Astrocyte (in vitro differentiated cells and primary cell): ENCODE data around the gene PRDX3. TPM values are rescaled to one million over a fixed set of nuclear protein-coding genes. Genes with fewer than 3 reads are reported as not detected.

Experiments used
- DNase-seq: peaks from one replicate; pipeline ENCODE4 v3.0.0-alpha.2; 2010; ENCODE audit warnings: low read depth
- FAIRE-seq: peaks from 2 replicates; lab custom pipeline; 2011; peaks lifted over from hg19 to GRCh38; lab: Jason Lieb, UNC
- H2AFZ ChIP-seq: 2 replicates; pipeline ENCODE4 v1.6.0; 2012; ENCODE audit warnings: low read depth, low read length, inconsistent platforms
- H3K27ac ChIP-seq: 2 replicates; pipeline ENCODE4 v1.5.1; 2011; ENCODE audit warnings: low read depth, low read length, inconsistent platforms
- H3K27me3 ChIP-seq: 2 replicates; pipeline ENCODE4 v1.6.0; 2011; ENCODE audit warnings: low read length, inconsistent platforms; ENCODE audit not compliant: insufficient read depth
- H3K36me3 ChIP-seq: 2 replicates; pipeline ENCODE4 v1.5.1; 2011; ENCODE audit warnings: low read length, inconsistent platforms; ENCODE audit not compliant: insufficient read depth
- H3K4me1 ChIP-seq: 2 replicates; pipeline ENCODE4 v1.5.1; 2011; ENCODE audit warnings: low read length, inconsistent platforms; ENCODE audit not compliant: insufficient read depth
- H3K4me2 ChIP-seq: 2 replicates; pipeline ENCODE4 v1.6.0; 2012; ENCODE audit warnings: low read length, inconsistent platforms
- H3K4me3 ChIP-seq: 2 replicates; pipeline ENCODE4 v1.5.1; 2011; ENCODE audit warnings: low read depth, mild to moderate bottlenecking, low read length, inconsistent platforms; ENCODE audit not compliant: insufficient read depth
- H3K79me2 ChIP-seq: 2 replicates; pipeline ENCODE4 v1.6.0; 2012; ENCODE audit warnings: mild to moderate bottlenecking, low read length, inconsistent platforms; ENCODE audit not compliant: insufficient read depth
- H3K9ac ChIP-seq: 2 replicates; pipeline ENCODE4 v1.6.0; 2012; ENCODE audit warnings: mild to moderate bottlenecking, low read length, inconsistent platforms
- H3K9me3 ChIP-seq: 2 replicates; pipeline ENCODE4 v1.5.1; 2012; ENCODE audit warnings: low read depth, mild to moderate bottlenecking, low read length, inconsistent platforms; ENCODE audit not compliant: insufficient read depth
- H4K20me1 ChIP-seq: 2 replicates; pipeline ENCODE4 v1.6.0; 2012; ENCODE audit warnings: low read length, inconsistent platforms; ENCODE audit not compliant: insufficient read depth
- H3K27ac Mint-ChIP-seq: one replicate; pipeline ENCODE4 v1.8.0; 2021; ENCODE audit warnings: mild to moderate bottlenecking, mixed read lengths; ENCODE audit not compliant: unreplicated experiment
- H3K27me3 Mint-ChIP-seq: one replicate; pipeline ENCODE4 v1.8.0; 2021; ENCODE audit warnings: low read depth, mixed read lengths; ENCODE audit not compliant: unreplicated experiment
- H3K36me3 Mint-ChIP-seq: one replicate; pipeline ENCODE4 v1.8.0; 2021; ENCODE audit warnings: low read depth, mixed read lengths; ENCODE audit not compliant: unreplicated experiment
- H3K4me1 Mint-ChIP-seq: one replicate; pipeline ENCODE4 v1.8.0; 2021; ENCODE audit warnings: low read depth, mixed read lengths; ENCODE audit not compliant: unreplicated experiment
- H3K4me3 Mint-ChIP-seq: one replicate; pipeline ENCODE4 v1.8.0; 2021; ENCODE audit warnings: mild to moderate bottlenecking, moderate library complexity, mixed read lengths; ENCODE audit not compliant: unreplicated experiment
- H3K9me3 Mint-ChIP-seq: one replicate; pipeline ENCODE4 v1.8.0; 2021; ENCODE audit warnings: mild to moderate bottlenecking, mixed read lengths; ENCODE audit not compliant: unreplicated experiment
- EZH2 ChIP-seq: IDR thresholded peaks from 2 replicates; pipeline ENCODE4 v1.6.1; 2012; ENCODE audit warnings: mild to moderate bottlenecking, low read length, inconsistent platforms; ENCODE audit not compliant: insufficient read depth
- total RNA-seq: library from RNA; stranded (reverse); gene quantifications from 2 replicates; pipeline ENCODE4 v1.2.1, GENCODE V29; 2021
- TF ChIP-seq, protein P1 (sequence below): IDR thresholded peaks from 2 replicates; pipeline ENCODE4 v1.5.1; 2011; ENCODE audit warnings: low read depth, mild to moderate bottlenecking, inconsistent platforms, low read length, moderate library complexity; ENCODE audit not compliant: insufficient read depth

Gene PRDX3
- total RNA-seq, 1 donor from 2014 or later: 127 TPM

DNA sequence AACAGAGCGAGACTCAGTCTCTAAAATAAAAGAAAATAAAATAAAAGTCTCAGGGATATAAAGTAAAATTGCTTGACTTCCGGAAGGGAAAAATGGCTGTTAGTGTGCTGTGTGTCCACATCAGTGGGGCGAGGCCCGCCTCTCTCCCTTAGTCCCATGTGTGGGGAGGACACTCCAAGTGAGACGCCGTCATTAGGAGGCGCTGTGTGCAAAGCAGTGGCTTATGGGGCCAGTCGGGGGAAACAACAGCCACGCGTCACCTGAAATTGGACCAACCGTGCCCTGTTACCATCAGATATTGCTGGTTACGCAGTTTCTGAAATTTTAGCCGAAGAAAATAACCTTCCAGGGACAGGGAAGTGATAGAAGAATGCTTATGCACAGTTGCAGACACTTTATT, 28.9 kb downstream of the PRDX3 start:
- Mint-ChIP-seq H3K36me3 (peaks cover 30% of the 10 kb centered on the region), H3K27me3 (no peaks in the 10 kb centered on the region), H3K27ac (no peak overlapping the region), H3K4me3 (no peak overlapping the region), H3K9me3 (no peaks in the 10 kb centered on the region), H3K4me1 (no peaks in the 10 kb centered on the region)
- no peak for TF ChIP-seq EZH2
- TF ChIP-seq, protein P1, sequence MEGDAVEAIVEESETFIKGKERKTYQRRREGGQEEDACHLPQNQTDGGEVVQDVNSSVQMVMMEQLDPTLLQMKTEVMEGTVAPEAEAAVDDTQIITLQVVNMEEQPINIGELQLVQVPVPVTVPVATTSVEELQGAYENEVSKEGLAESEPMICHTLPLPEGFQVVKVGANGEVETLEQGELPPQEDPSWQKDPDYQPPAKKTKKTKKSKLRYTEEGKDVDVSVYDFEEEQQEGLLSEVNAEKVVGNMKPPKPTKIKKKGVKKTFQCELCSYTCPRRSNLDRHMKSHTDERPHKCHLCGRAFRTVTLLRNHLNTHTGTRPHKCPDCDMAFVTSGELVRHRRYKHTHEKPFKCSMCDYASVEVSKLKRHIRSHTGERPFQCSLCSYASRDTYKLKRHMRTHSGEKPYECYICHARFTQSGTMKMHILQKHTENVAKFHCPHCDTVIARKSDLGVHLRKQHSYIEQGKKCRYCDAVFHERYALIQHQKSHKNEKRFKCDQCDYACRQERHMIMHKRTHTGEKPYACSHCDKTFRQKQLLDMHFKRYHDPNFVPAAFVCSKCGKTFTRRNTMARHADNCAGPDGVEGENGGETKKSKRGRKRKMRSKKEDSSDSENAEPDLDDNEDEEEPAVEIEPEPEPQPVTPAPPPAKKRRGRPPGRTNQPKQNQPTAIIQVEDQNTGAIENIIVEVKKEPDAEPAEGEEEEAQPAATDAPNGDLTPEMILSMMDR: peak; percentile 3
- H3K4me2 ChIP-seq: no peak overlapping the region
- no peaks in the 10 kb centered on the region for H3K9me3 ChIP-seq
- H3K27ac ChIP-seq: no peak overlapping the region
- H3K27me3 ChIP-seq: no peaks in the 10 kb centered on the region
- FAIRE-seq: no peak
- H3K79me2 ChIP-seq: no peaks in the 10 kb centered on the region
- no peak overlapping the region for H2AFZ ChIP-seq
- H4K20me1 ChIP-seq: no peaks in the 10 kb centered on the region
- no peak overlapping the region for H3K9ac ChIP-seq
- no peak overlapping the region for H3K4me3 ChIP-seq
- no peak for DNase-seq
- peaks cover 2% of the 10 kb centered on the region for H3K36me3 ChIP-seq
- no peaks in the 10 kb centered on the region for H3K4me1 ChIP-seq

DNA sequence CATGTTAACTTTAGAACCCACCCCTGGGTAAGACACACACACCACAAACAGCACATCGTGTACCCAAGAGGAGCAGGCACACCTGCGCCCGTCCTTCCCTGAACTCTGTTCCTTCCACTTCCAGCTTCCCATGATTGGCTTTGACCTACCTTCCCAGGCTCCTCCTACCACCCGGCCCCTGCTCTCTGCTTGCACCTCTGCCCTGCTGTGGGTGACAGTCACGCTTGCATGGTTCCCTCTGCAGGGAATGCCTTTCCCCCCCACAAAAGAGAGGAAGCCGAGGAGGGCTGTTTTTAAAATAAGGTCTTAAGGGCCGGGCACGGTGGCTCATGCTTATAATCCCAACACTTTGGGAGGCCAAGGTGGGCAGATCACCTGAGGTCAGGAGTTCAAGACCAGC, 29.5 kb downstream of the PRDX3 start:
- H3K9me3 Mint-ChIP-seq: no peaks in the 10 kb centered on the region
- no peaks in the 10 kb centered on the region for H3K27me3 Mint-ChIP-seq
- Histone ChIP-seq H3K4me3 (no peak overlapping the region), H3K27me3 (no peaks in the 10 kb centered on the region), H3K9ac (no peak overlapping the region), H3K36me3 (no peaks in the 10 kb centered on the region), H2AFZ (no peak overlapping the region), H4K20me1 (no peaks in the 10 kb centered on the region), H3K79me2 (no peaks in the 10 kb centered on the region), H3K4me2 (no peak overlapping the region), H3K9me3 (no peaks in the 10 kb centered on the region), H3K4me1 (no peaks in the 10 kb centered on the region), H3K27ac (no peak overlapping the region)
- H3K4me3 Mint-ChIP-seq: no peak overlapping the region
- H3K27ac Mint-ChIP-seq: no peak overlapping the region
- DNase-seq (no peak), FAIRE-seq (no peak)
- H3K36me3 Mint-ChIP-seq: peaks cover 24% of the 10 kb centered on the region
- TF ChIP-seq, protein P1: no peak
- TF ChIP-seq EZH2: no peak
- H3K4me1 Mint-ChIP-seq: no peaks in the 10 kb centered on the region

DNA sequence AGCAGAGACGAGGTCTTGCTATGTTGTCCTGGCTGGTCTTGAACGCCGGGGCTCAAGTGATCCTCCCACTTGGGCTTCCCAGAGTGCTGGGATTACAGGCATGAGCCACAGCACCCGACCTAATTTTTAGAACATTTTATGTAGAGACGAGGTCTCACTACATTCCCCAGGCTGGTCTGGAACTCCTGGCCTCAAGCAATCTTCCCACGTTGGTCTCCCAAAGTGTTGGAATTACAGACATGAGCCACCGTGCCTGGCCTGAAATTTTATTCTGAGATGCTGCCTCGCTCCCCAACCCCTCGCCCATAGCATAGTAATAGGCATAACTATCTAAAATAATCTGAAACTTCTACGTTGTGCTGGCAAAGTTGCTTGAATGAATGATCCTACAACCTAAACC, 35.0 kb downstream of the PRDX3 start:
- no peaks in the 10 kb centered on the region for H3K9me3 ChIP-seq
- H3K9me3 Mint-ChIP-seq: no peaks in the 10 kb centered on the region
- no peaks in the 10 kb centered on the region for H3K79me2 ChIP-seq
- no peaks in the 10 kb centered on the region for H3K27me3 ChIP-seq
- H3K4me2 ChIP-seq: no peak overlapping the region
- H3K36me3 ChIP-seq: no peaks in the 10 kb centered on the region
- no peak overlapping the region for H3K4me3 ChIP-seq
- peaks cover 18% of the 10 kb centered on the region for H3K36me3 Mint-ChIP-seq
- no peak overlapping the region for H3K9ac ChIP-seq
- no peak overlapping the region for H3K27ac ChIP-seq
- H3K4me1 Mint-ChIP-seq: peaks cover 2% of the 10 kb centered on the region
- DNase-seq: no peak
- no peaks in the 10 kb centered on the region for H4K20me1 ChIP-seq
- no peak for FAIRE-seq
- no peak overlapping the region for H3K4me3 Mint-ChIP-seq
- TF ChIP-seq, protein P1: no peak
- TF ChIP-seq EZH2: no peak
- H3K27me3 Mint-ChIP-seq: no peaks in the 10 kb centered on the region
- H3K4me1 ChIP-seq: no peaks in the 10 kb centered on the region
- H2AFZ ChIP-seq: no peak overlapping the region
- no peak overlapping the region for H3K27ac Mint-ChIP-seq
